Gastrocnemius medialis (tissue), 4 donors: ENCODE measurements around the gene MYRIP. TPM values are rescaled to one million over a fixed set of nuclear protein-coding genes. Genes with fewer than 3 reads are reported as not detected.

Source experiments
- ATAC-seq, 2 donors: fragments of 150-250 bp; one replicate each; pipeline ENCODE4 v1.9.1; 2016
- DNase-seq, 2 donors: peaks; one replicate each; pipeline ENCODE4 v3.0.0-alpha.2; 2019
- H3K27ac ChIP-seq, 4 donors: fragments of 200-600 bp; sonication (generic); 1 replicate in 1 of 4; 2 replicates in 3 of 4; pipeline ENCODE4 v1.5.1; 2016 to 2018; ENCODE audit warnings: mild to moderate bottlenecking in 2 of 4, moderate library complexity in 1 of 4
- H3K27me3 ChIP-seq, 3 donors: fragments of 200-600 bp; sonication (generic) in 2 of 3; 1 replicate in 1 of 3; 2 replicates in 2 of 3; pipeline versions ENCODE4 v1.5.1 to v1.6.0; 2016 to 2019; ENCODE audit warnings: mild to moderate bottlenecking in 1 of 3, moderate library complexity in 1 of 3
- H3K36me3 ChIP-seq, 2 donors: fragments of 200-600 bp; sonication (generic) in 1 of 2; one replicate each; pipeline ENCODE4 v1.5.1; 2017 to 2018
- H3K4me1 ChIP-seq, 2 donors: fragments of 200-600 bp; sonication (generic) in 1 of 2; one replicate each; pipeline ENCODE4 v1.5.1; 2016 to 2017; ENCODE audit warnings: mild to moderate bottlenecking in 2 of 2
- H3K4me3 ChIP-seq, 4 donors: fragments of 200-600 bp; sonication (generic) in 3 of 4; 1 replicate in 1 of 4; 2 replicates in 3 of 4; pipeline ENCODE4 v1.5.1; 2016 to 2019; ENCODE audit warnings: mild to moderate bottlenecking in 2 of 4
- H3K9me3 ChIP-seq, 3 donors: fragments of 200-600 bp; sonication (generic) in 2 of 3; 1 replicate in 1 of 3; 2 replicates in 2 of 3; pipeline ENCODE4 v1.5.1; 2016 to 2019
- CTCF ChIP-seq, 5 experiments: fragments of 450-650 bp in 3 of 5; fragments of 200-600 bp in 2 of 5; sonication (generic) in 2 of 5; IDR thresholded peaks in 4 of 5; conservative IDR thresholded peaks in 1 of 5; 1 replicate in 4 of 5; 2 replicates in 1 of 5; pipeline ENCODE4 v1.5.1; 2016 to 2019; ENCODE audit warnings: antibody characterized with exemption in 5 of 5, mild to moderate bottlenecking in 3 of 5, moderate library complexity in 3 of 5
- POLR2A ChIP-seq, 2 donors: fragments of 450-650 bp; IDR thresholded peaks; one replicate each; pipeline ENCODE4 v1.6.1; 2017; ENCODE audit warnings: antibody characterized with exemption in 2 of 2, mild to moderate bottlenecking in 2 of 2, moderate library complexity in 2 of 2
- in situ Hi-C, 4 donors: fragments of 200-750 bp; cut with MboI; loops; one replicate each; pipeline versions ENCODE4 v1.15.0 to v1.8.0; 2017; ENCODE audit warnings: low sequenced_read_pairs in 4 of 4
- intact Hi-C: fragments of 100-400 bp; cut with DNase I; formaldehyde crosslinking; loops from one replicate; pipeline ENCODE4 v1.15.1; 2023; ENCODE audit warnings: low total_unique reads
- total RNA-seq, 4 donors: library from RNA; depleted of rRNA; stranded (reverse); fragments of >200 nt; gene quantifications; one replicate each; pipeline versions ENCODE4 v1.1.0 to v1.2.3, GENCODE V29; 2016

The MYRIP gene
- total RNA-seq, 4 donors from 2014 or later, result 0.66 to 1.9 (median 1.5) TPM

- Histone ChIP-seq H3K4me1 (no peaks in the 10 kb centered on the region), H3K27me3 (no peaks in the 10 kb centered on the region), H3K9me3 (no peaks in the 10 kb centered on the region), H3K27ac (no peak overlapping the region), H3K4me3 (no peak overlapping the region), H3K36me3 (no peaks in the 10 kb centered on the region)
- in situ Hi-C loops, result no loop called here
- TF ChIP-seq CTCF (IDR thresholded peaks at IDR 0.05 in 4 of 5, conservative IDR thresholded peaks at IDR 0.05 in 1 of 5) (no peak), POLR2A (IDR thresholded peaks at IDR 0.05) (no peak)
- ATAC-seq, result no peak
- no peak for DNase-seq
- intact Hi-C loops, result no loop called here
These were observed 234.0 kb downstream of the MYRIP start for GRCh38 chr3:40043444-40043755.

- H3K36me3 ChIP-seq, result no peaks in the 10 kb centered on the region
- DNase-seq, result no peak
- no peaks in the 10 kb centered on the region for H3K4me1 ChIP-seq
- no peak overlapping the region for H3K27ac ChIP-seq
- H3K4me3 ChIP-seq, result no peak overlapping the region
- ATAC-seq, result no peak
- in situ Hi-C loops (no loop called here), intact Hi-C loops (no loop called here)
- TF ChIP-seq CTCF (IDR thresholded peaks at IDR 0.05 in 4 of 5, conservative IDR thresholded peaks at IDR 0.05 in 1 of 5), result no peak
- no peak for TF ChIP-seq POLR2A (IDR thresholded peaks at IDR 0.05)
- no peaks in the 10 kb centered on the region for H3K27me3 ChIP-seq
- no peaks in the 10 kb centered on the region for H3K9me3 ChIP-seq
These were observed 235.1 kb downstream of the MYRIP start for GRCh38 chr3:40044487-40044886.

- no peaks in the 10 kb centered on the region for H3K4me1 ChIP-seq
- no peaks in the 10 kb centered on the region for H3K9me3 ChIP-seq
- H3K27me3 ChIP-seq, result no peaks in the 10 kb centered on the region
- in situ Hi-C loops (no loop called here), intact Hi-C loops (no loop called here)
- no peaks in the 10 kb centered on the region for H3K36me3 ChIP-seq
- no peak overlapping the region for H3K27ac ChIP-seq
- no peak for DNase-seq
- TF ChIP-seq POLR2A (IDR thresholded peaks at IDR 0.05) (no peak), CTCF (IDR thresholded peaks at IDR 0.05 in 4 of 5, conservative IDR thresholded peaks at IDR 0.05 in 1 of 5) (no peak)
- no peak overlapping the region for H3K4me3 ChIP-seq
- ATAC-seq, result no peak
These were observed 235.6 kb downstream of the MYRIP start for GRCh38 chr3:40045051-40045450.

- TF ChIP-seq POLR2A (IDR thresholded peaks at IDR 0.05) (no peak), CTCF (IDR thresholded peaks at IDR 0.05 in 4 of 5, conservative IDR thresholded peaks at IDR 0.05 in 1 of 5) (no peak)
- in situ Hi-C loops (no loop called here), intact Hi-C loops (no loop called here)
- DNase-seq, result no peak
- Histone ChIP-seq H3K27me3 (no peaks in the 10 kb centered on the region), H3K4me1 (no peaks in the 10 kb centered on the region), H3K9me3 (no peaks in the 10 kb centered on the region), H3K4me3 (no peak overlapping the region), H3K36me3 (no peaks in the 10 kb centered on the region), H3K27ac (no peak overlapping the region)
- ATAC-seq, result no peak
These were observed 236.7 kb downstream of the MYRIP start for GRCh38 chr3:40046149-40046548.

- H3K27ac ChIP-seq, result no peak overlapping the region
- H3K9me3 ChIP-seq, result no peaks in the 10 kb centered on the region
- H3K4me1 ChIP-seq, result no peaks in the 10 kb centered on the region
- no peaks in the 10 kb centered on the region for H3K27me3 ChIP-seq
- ATAC-seq, result no peak
- TF ChIP-seq CTCF (IDR thresholded peaks at IDR 0.05 in 4 of 5, conservative IDR thresholded peaks at IDR 0.05 in 1 of 5) (no peak), POLR2A (IDR thresholded peaks at IDR 0.05) (no peak)
- in situ Hi-C loops (no loop called here), intact Hi-C loops (no loop called here)
- DNase-seq, result no peak
- no peaks in the 10 kb centered on the region for H3K36me3 ChIP-seq
- H3K4me3 ChIP-seq, result no peak overlapping the region
These were observed 238.0 kb downstream of the MYRIP start for GRCh38 chr3:40047406-40047805.
